Ovary (tissue), 9 donors: ENCODE results near the gene RCHY1. TPM values are rescaled to one million over a fixed set of nuclear protein-coding genes. Genes with fewer than 3 reads are reported as not detected.
"Not testable (repeated sequence)": the region's sequence is repeated elsewhere in the genome, so short reads cannot be mapped to it uniquely, and the experiment has no call there.

Source experiments
- DNase-seq, 5 donors: peaks; one replicate each; pipeline ENCODE4 v3.0.0-alpha.2; 2019 to 2020
- H3K27ac ChIP-seq, 2 donors: fragments of 200-600 bp; one replicate each; pipeline versions ENCODE4 v1.5.1 to v1.8.0; 2019 to 2022
- H3K27me3 ChIP-seq: fragments of 200-600 bp; one replicate; pipeline ENCODE4 v1.8.0; 2022
- H3K36me3 ChIP-seq: fragments of 200-600 bp; sonication (generic); one replicate; pipeline ENCODE4 v1.5.1; 2019
- H3K4me1 ChIP-seq: one replicate; pipeline ENCODE4 v1.8.1; 2013; ENCODE audit warnings: mild to moderate bottlenecking, moderate library complexity; ENCODE audit not compliant: insufficient read depth
- H3K4me3 ChIP-seq: fragments of 200-600 bp; sonication (generic); one replicate; pipeline ENCODE4 v1.5.1; 2017
- H3K9me3 ChIP-seq, 2 donors: fragments of 200-600 bp in 1 of 2; sonication (generic) in 1 of 2; one replicate each; pipeline versions ENCODE4 v1.5.1 to v1.8.1; 2013 to 2019; ENCODE audit warnings: mild to moderate bottlenecking in 1 of 2, moderate library complexity in 1 of 2
- CTCF ChIP-seq, 3 donors: fragments of 450-650 bp in 2 of 3; fragments of 200-600 bp in 1 of 3; IDR thresholded peaks; one replicate each; pipeline versions ENCODE4 v1.5.1 to v1.8.0; 2016 to 2022; ENCODE audit warnings: antibody characterized with exemption in 3 of 3, mild to moderate bottlenecking in 1 of 3
- EP300 ChIP-seq: sonication (generic); formaldehyde crosslinking; IDR thresholded peaks from one replicate; pipeline ENCODE4 v1.6.1; 2017; ENCODE audit warnings: antibody characterized with exemption
- POLR2A ChIP-seq: fragments of 450-650 bp; IDR thresholded peaks from one replicate; pipeline ENCODE4 v1.6.1; 2017; ENCODE audit warnings: antibody characterized with exemption, mild to moderate bottlenecking, moderate library complexity
- WGBS, 3 donors: extraction: QIAGEN DNeasy Blood & Tissue Kit in 1 of 3; methylation state at CpG; one replicate each; pipeline versions ENCODE4 v1.1.5 to v1.1.7; 2013 to 2017; 5-methylcytosine and 5-hydroxymethylcytosine counted together
- intact Hi-C, 4 donors: fragments of 100-400 bp; cut with DNase I; formaldehyde crosslinking; loops; one replicate each; pipeline versions ENCODE4 v1.11.0 to v1.15.1; 2022 to 2023
- polyA plus RNA-seq, 2 donors: library from polyadenylated mRNA; stranded (reverse); fragments of 200-250 nt in 1 of 2; fragments of 350-450 nt in 1 of 2; fragmentation: Illumina TruSeq in 1 of 2; extraction: RNeasy Lipid Tissue Mini Kit (QIAGEN cat#74804) in 1 of 2; gene quantifications; one replicate each; pipeline ENCODE4 v1.2.3, GENCODE V29; 2013 to 2014
- total RNA-seq, 7 donors: library from RNA; depleted of rRNA in 2 of 7; stranded (reverse); fragments of >200 nt in 2 of 7; fragmentation: NEBNext Ultra II Directional in 3 of 7; extraction: Animal tissue kit (Norgen Biotek cat#: 25700) in 3 of 7; gene quantifications; one replicate each; pipeline versions ENCODE4 v1.1.0 to v1.2.4, GENCODE V29; 2016 to 2023
- donor health status: DM: no; HTN: no; CAD: no; lungs with moderate emphysema.
- donor health status: DM: no; HTN: no; CAD: no.
- donor health status: Bipolar disorder and iron deficiency.
- donor health status: DM: yes; HTN: yes; CAD: no.
- donor health status: DM: no; HTN: no; CAD: no.
- donor health status: DM: yes; HTN: yes; CAD: no.

The RCHY1 gene
- total and polyA plus RNA-seq, 9 donors = 14.6 to 43.4 (median 28.1) TPM

- Histone ChIP-seq H3K27me3 (no peaks in the 10 kb centered on the region), H3K9me3 (no peaks in the 10 kb centered on the region), H3K4me3 (no peak overlapping the region), H3K27ac (no peak overlapping the region), H3K4me1 (peaks cover 10% of the 10 kb centered on the region), H3K36me3 (no peaks in the 10 kb centered on the region)
- DNase-seq = no peak
- TF ChIP-seq CTCF (IDR thresholded peaks at IDR 0.05) = no peak
- no peak for TF ChIP-seq POLR2A
- no peak for TF ChIP-seq EP300
- WGBS, 3 donors = 61 to 79% (median 73%) methylated on average over 3 of the region's 3 CpGs
- intact Hi-C loops = loop anchor here in 1 of 4 donors (10.0 kb wide), 2 partner anchors 153 to 577 kb away; partner anchors contain the start of gene PARM1
These were observed 2.4 kb downstream of the RCHY1 start for GRCh38 chr4:75511841-75512240.

- H3K36me3 ChIP-seq, H3K4me3 ChIP-seq, H3K27me3 ChIP-seq, H3K27ac ChIP-seq, intact Hi-C loops, H3K4me1 ChIP-seq, DNase-seq, H3K9me3 ChIP-seq: not testable (repeated sequence)
- WGBS, 3 donors = 76 to 89% (median 82%) methylated on average over 4 of the region's 4 CpGs
These were observed 4.6 kb downstream of the RCHY1 start for GRCh38 chr4:75509592-75509991.

GRCh38 chr4:75505630-75506029, 8.6 kb downstream of the RCHY1 start:
- Histone ChIP-seq H3K9me3 (no peaks in the 10 kb centered on the region), H3K36me3 (no peaks in the 10 kb centered on the region), H3K4me3 (no peak overlapping the region), H3K27ac (no peak overlapping the region), H3K4me1 (no peaks in the 10 kb centered on the region), H3K27me3 (no peaks in the 10 kb centered on the region)
- 95 to 96% (median 95%) methylated on average over 2 of the region's 2 CpGs for WGBS, 3 donors
- intact Hi-C loops = no loop called here
- TF ChIP-seq CTCF (IDR thresholded peaks at IDR 0.05) (no peak), POLR2A (no peak), EP300 (no peak)
- DNase-seq = no peak

- Histone ChIP-seq H3K4me1 (no peaks in the 10 kb centered on the region), H3K27ac (no peak overlapping the region), H3K27me3 (no peaks in the 10 kb centered on the region), H3K36me3 (no peaks in the 10 kb centered on the region), H3K4me3 (no peak overlapping the region), H3K9me3 (no peaks in the 10 kb centered on the region)
- no peak for DNase-seq
- TF ChIP-seq CTCF (IDR thresholded peaks at IDR 0.05) = no peak
- WGBS, 3 donors = 93 to 98% (median 96%) methylated on average over 2 of the region's 2 CpGs
- intact Hi-C loops = no loop called here
These were observed 11.5 kb downstream of the RCHY1 start for GRCh38 chr4:75502671-75503070.

GRCh38 chr4:75499900-75500299, 14.3 kb downstream of the RCHY1 start:
- H3K27ac ChIP-seq = no peak overlapping the region
- intact Hi-C loops = no loop called here
- H3K4me1 ChIP-seq = no peaks in the 10 kb centered on the region
- no peak for TF ChIP-seq EP300
- TF ChIP-seq POLR2A = no peak
- no peak for TF ChIP-seq CTCF (IDR thresholded peaks at IDR 0.05)
- DNase-seq = no peak
- 95 to 99% (median 98%) methylated on average over 2 of the region's 2 CpGs for WGBS, 3 donors
- H3K4me3 ChIP-seq = no peak overlapping the region
- H3K36me3 ChIP-seq = no peaks in the 10 kb centered on the region
- H3K9me3 ChIP-seq = no peaks in the 10 kb centered on the region
- no peaks in the 10 kb centered on the region for H3K27me3 ChIP-seq
